GM19025 (cell line): Measurements from ENCODE around the gene LPIN2.
"Not testable (repeated sequence)": the region's sequence is repeated elsewhere in the genome, so short reads cannot be mapped to it uniquely, and the experiment has no call there.

Experiments
- ATAC-seq: cut with Tn5 transposase; IDR thresholded peaks from one replicate; pipeline ENCODE4 v1.9.1; 2021; ENCODE audit warnings: mild to moderate bottlenecking, low read depth, moderate library complexity; ENCODE audit not compliant: unreplicated experiment

Gene LPIN2, protein sequence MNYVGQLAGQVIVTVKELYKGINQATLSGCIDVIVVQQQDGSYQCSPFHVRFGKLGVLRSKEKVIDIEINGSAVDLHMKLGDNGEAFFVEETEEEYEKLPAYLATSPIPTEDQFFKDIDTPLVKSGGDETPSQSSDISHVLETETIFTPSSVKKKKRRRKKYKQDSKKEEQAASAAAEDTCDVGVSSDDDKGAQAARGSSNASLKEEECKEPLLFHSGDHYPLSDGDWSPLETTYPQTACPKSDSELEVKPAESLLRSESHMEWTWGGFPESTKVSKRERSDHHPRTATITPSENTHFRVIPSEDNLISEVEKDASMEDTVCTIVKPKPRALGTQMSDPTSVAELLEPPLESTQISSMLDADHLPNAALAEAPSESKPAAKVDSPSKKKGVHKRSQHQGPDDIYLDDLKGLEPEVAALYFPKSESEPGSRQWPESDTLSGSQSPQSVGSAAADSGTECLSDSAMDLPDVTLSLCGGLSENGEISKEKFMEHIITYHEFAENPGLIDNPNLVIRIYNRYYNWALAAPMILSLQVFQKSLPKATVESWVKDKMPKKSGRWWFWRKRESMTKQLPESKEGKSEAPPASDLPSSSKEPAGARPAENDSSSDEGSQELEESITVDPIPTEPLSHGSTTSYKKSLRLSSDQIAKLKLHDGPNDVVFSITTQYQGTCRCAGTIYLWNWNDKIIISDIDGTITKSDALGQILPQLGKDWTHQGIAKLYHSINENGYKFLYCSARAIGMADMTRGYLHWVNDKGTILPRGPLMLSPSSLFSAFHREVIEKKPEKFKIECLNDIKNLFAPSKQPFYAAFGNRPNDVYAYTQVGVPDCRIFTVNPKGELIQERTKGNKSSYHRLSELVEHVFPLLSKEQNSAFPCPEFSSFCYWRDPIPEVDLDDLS

DNA sequence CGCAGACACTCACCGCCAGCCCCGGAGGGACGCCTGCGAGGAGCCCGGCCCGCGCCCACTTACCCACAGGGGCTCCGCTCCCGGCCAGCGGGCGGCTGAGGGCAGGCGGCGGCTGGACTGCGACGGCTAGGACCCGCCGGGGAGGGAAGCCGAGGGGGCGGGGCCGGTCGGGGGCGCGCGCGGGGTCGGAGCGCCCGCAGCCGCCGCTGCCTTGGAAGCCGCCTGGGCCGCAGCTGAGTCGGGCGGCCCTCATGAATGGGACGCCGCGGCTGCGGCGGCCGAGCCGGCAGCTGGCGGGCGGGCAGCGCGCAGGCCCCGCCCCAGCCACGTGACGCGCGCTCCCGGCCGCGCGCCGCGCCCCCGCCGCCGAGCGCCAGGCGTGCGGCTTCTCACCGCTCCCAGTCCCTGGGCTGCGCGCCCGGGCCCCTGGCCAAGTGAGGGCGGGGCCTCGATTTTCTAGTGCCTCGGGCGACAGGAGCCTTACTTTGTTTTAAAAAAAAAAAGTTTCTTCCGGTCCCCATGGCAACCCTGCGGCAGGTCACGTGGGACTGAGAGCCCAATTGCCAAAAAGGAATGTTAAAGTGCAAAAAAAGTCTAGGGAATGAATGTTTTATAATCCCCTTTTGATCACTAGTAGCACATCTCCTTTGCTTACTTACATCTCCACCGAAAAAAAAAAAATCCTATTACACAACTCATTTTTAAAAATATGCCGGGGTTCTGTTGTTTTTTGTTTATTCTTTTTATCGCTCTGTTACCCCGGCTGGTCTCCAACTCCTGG, at the start of gene LPIN2:
Gene LPIN2 (minus strand): TSS at position 121 of the 781 bp plus-strand sequence. CDS start 52,304 bp downstream, outside the sequence.
- peak; percentile 85 for ATAC-seq

DNA sequence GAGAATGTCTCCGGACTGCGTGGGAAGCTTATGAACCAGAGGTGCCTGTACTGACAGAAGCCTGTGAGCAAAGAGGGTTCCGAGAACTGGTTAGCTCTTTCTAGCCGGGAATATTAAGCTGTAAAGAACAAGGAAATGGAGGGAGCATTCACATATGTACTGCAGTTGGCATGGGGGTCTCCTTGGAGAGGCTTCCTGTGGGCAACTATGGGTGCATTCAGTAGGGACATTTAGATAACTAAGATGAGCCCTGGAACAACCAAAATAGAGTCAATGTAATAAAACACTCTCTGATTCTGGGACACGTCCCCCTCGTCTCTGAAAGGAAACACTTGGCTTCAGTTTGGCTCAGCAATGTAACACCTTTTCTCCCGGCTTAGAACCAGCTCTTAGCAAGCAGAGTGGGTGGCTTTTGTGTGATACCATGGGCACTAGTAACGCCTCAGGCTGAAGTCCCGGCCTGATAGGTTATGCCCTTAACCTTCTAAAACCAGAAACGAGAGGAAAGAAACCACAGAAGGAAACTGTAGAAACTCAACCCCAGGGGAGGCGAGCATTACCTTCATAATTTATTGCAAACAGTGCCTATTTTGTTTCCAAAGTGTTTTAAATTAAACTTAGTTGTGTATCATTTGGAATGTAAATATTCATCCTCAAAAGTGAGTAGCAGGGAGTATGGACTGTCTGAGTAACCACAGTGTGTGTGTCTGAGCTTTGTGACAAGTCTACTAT, 48.8 kb upstream of the LPIN2 start:
- no peak for ATAC-seq

DNA sequence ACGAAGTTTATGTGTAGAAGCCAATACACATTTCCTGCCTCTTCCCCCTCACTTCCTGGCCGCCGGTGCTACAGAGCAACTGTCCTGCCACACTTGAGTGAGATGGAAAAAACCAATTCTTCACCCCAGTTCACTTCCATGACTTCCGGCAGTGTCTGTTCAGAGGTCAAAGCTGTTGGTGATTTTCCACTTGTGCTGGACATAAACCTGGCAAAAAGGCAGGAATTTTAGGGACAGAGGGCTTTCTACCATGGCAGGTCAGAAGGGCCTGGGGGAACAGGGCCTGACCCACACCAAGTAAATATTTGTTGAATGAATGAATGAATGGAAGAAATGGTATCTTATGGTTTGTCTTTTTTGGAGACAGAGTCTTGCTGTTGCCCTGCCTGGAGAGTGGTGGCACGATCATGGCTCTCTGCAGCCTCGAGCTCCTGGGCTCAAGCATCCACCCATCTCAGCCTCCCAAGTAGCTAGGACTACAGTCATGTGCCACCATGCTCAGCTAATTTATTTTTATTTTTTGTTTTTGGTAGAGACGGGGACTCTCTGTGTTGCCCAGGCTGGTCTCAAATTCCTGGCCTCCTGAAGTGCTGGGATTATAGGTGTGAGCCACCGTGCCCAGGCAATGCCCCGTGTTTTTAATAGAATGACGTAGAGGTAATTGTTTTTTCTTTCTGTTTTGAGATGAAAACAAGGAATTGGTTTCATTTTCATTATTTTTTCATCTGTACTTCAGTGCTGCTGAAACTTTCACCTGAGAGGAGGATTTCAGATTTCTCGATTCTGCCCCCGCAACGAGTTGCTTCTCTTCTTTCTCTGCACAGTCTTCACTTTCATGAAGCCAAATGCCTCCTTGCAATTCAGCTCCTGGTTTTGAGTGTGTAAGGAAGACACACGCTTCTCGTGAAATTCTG, 48.0 kb upstream of the LPIN2 start:
- no peak for ATAC-seq

DNA sequence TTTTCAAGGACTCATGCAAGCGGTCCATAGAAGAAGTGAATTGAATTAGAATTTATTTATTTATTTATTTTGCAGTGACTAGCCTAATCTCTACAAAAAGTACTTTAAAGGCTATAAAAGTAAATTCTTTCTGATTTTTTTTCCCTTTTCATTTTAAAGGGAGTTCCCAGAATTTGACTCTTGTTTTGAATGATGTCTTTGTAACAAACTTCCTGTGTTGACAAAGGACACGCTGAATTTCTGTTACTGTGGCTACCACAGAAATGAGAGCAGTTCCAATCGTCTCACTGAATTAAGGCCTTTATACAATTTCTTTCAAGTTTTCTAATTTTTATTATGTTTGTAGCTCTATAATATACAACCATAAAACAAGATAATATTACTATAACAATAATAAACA, 46.3 kb upstream of the LPIN2 start:
- ATAC-seq, result no peak

DNA sequence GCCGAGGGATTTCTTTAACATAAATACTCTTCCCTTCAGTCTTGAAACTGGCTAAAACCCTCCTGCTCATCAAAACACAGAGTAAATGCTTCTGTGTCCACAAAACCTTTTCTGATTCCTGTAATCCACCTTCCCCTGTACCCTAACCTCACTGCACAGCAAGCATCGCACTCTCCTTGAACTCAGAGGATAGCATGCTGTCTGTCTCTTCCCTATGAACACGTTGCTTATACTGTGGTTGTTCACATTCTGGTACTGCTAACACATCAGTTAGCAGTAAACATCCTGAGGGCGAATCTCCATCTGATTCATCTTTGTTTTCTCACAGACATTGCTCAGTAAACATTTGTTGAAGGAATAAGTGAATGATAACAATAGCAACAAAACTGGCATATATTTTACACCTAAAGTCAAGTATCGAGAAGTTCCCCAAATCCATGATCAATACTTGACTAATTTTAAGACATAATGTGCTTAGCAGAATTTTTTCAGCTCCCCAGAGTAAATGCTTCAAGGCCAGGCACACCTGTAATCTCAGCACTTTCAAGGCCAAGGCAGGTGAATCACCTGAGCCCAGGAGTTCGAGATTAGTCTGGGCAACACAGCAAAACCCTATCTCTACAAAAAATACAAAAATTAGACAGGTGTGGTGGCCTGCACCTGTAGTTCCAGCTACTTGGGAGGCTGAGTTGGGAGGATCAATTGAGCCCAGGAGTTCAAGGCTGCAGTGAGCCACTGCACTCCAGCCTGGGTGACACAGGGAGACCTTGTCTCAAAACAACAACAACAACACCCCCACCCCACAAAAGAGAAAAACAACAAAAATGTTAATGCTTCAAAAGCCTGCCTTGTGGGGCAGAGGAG, 45.6 kb upstream of the LPIN2 start:
- ATAC-seq, result no peak

DNA sequence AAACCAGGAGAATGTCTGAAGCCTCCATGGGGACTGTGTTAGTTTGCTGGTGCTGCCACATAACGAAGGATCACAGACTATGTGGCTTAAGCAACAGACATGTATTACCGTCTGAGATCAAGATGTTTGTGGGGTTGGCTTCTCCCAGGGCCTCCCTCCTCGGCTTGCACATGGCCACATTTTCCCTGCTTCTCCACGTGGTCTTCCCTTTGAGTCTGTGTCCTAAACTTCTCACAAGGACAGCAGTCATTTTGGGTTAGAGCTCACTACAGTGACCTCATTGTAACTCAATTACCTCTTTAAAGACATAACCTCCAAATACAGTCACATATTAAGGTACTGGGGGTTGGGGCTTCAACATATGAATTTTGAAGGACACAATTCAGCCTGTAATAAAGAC, 44.6 kb upstream of the LPIN2 start:
- ATAC-seq, result no peak

DNA sequence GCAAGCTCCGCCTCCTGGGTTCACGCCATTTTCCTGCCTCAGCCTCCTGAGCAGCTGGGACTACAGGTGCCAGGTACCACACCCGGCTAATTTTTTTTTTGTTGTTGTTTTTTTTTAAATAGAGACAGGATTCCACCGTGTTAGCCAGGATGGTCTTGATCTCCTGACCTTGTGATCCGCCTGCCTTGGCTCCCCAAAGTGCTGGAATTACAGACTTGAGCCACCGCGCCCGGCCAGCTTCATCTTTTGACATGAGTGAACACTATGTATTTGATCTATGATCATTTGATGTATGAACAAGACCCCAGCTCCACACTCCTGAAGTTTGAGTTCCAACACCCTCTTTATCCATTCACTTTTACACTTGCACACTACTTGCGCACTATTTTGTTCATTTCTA, 43.4 kb upstream of the LPIN2 start:
- no peak for ATAC-seq

DNA sequence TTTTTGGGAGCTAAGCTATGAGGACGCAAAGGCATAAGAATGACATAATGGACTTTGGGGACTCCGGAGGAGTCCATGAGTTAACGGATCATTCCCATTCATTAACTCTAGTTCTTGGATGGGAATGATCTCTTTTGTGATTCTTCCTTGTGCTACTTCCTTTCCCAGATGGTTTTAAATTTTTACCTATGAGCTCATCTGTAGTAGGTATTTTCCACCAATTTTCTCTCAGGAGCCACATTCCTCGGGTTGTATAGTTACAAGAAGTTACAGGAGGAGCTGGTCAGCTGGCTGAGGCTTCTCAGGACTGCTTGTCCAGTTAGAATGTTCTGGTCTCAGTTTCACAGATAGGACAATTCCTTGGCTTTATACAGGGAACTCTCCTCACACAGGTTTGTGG, 42.9 kb upstream of the LPIN2 start:
- no peak for ATAC-seq

DNA sequence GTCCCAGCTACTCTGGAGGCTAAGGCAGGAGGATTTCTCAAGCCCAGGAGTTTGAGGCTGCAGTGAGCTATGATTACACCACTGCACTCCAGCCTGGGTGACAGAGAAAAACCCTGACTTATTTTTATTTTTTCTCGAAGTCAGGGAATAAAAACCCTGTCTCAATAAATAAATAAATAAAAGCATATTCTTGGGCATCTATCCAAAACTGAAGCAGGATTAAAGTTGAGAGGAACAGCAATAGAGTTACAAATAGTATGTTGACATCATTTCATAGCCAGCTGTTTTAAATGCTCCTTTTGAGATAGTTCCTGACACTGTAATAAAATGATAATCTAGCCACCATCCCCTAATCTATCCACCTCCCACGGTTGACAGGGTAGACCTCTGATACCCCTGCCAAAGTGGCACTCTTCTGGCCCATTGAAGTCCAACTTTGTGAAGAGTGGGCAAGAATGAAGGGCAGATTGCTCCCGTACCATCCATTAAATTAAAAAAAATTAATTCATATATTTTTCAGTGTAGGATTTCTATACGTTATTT, 42.3 kb upstream of the LPIN2 start:
- ATAC-seq, result no peak

DNA sequence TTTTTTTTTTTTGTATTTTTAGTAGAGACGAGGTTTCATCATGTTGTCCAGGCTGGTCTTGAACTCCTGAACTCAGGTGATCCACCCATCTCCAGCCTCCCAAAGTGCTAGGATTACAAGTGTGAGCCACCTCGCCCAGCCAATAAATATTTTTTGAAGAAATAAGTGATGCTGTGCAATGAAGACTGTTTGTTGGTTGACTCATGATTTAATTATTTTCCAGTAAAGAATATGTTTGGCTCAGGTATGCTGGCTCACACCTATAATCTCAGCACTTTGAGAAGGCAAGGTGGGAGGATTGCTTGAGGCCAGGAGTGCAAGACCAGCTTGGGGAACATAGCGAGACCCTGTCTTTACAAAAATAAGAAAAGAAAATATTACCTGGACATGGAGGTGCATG, 41.8 kb upstream of the LPIN2 start:
- ATAC-seq, result no peak

DNA sequence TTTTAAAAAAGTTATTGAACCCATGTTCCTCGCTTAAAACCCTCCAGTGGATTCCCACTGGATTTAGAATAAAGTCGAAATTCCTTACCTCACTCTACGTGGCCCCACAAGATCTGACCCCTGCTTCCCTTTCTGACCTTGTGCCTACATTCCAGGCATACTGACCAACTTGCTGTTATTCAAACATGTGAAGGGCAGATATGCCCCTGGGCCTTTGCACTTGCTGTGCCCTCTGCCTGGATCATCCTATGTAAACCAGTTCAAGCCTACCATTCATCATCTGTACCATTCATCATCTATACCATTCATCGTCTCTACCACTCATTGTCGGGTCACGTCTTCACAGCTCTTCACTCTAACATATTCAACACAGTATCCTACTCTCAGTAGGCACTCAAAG, 41.3 kb upstream of the LPIN2 start:
- no peak for ATAC-seq

DNA sequence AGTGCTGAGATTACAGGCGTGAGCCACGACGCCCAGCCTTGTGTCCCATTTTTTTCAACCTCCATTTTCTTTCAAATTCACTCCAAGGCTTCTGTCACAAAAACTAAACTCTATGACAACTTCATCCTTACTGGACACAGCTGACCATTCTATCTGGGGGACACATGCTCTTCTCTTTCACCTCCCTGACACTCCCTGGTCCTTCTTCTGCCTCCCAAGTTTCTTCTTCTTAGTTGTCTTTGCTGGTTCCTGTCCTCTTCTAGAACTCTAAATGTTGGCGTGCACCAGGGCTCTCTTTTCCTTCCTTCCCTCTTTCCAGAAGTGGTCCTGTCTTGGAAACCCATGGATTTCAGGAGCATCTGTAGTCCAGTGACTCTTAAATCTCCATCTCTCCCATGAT, 40.1 kb upstream of the LPIN2 start:
- no peak for ATAC-seq

DNA sequence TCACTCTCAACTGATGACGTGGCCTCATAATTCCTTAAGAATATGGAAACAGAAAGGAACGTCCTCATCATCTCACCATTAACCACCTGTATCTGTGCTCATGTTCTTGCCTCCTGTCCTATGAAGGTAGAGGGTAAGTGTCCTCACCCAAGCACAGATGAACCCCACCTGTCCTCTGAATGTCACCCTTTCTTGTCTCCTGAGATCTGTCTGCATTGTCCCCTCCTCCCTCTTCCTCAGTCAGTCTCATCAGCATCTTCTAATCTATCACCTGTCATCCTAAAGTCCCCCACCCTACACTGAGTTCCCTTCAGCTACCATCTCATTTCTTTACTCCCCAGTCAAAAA, 39.4 kb upstream of the LPIN2 start:
- ATAC-seq, result no peak

DNA sequence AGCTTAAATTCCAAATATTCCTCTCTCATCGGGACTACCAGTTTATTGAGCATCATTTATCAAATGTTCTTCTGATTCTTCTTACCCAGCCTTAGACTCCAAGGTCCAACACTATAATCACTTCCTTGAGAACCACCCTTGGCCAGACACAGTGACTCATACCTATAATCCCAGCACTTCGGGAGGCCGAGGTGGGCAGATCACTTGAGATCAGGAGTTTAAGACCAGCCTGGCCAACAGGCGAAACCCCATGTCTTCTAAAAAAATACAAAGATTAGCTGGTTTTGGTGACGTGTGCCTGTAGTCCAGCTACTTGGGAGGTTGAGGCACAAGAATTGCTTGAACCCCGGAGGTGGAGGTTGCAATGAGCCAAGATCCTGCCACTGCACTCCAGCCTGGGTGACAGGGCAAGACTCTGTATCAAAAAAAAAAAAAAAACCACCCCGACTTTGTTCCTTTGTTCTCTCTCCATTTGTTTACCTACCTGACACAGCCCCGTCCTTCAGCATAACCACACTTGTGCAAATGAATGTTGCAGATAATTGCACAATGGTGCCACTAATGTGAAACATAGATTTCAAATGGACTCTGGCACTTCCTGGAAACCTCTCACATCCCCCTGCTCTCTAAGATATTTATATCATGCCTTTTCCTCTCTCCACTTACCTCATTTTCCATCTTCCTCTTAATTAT, 38.9 kb upstream of the LPIN2 start:
- ATAC-seq, result no peak

DNA sequence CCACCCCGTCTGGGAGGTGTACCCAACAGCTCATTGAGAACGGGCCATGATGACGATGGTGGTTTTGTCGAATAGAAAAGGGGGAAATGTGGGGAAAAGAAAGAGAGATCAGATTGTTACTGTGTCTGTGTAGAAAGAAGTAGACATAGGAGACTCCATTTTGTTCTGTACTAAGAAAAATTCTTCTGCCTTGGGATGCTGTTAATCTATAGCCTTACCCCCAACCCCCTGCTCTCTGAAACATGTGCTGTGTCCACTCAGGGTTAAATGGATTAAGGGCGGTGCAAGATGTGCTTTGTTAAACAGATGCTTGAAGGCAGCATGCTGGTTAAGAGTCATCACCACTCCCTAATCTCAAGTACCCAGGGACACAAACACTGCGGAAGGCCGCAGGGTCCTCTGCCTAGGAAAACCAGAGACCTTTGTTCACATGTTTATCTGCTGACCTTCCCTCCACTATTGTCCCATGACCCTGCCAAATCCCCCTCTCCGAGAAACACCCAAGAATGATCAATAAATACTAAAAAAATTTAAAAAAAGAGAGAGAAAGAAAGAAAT, 37.0 kb upstream of the LPIN2 start:
- ATAC-seq, result not testable (repeated sequence)

DNA sequence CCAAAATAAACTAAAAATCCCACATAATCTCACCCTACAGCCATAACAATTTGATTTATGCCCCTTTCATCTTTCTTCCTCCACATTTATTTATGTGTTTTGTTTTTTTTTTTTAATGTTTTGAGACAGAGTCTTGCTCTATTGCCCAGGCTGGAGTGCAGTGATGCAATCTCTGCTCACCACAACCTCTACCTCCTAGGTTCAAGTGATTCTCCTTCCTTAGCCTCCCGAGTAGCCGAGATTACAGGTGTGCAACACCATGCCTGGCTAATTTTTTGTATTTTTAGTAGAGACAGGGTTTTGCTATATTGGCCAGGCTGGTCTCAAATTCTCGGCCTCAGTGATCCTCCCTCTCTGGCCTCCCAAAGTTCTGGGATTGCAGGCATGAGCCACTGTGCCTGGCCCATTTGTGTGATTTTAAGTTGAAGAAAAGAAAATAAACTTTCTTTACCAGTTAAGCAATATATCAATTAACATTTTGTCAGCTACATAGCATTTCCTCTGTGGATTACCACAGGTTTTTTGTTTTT, 35.9 kb upstream of the LPIN2 start:
- no peak for ATAC-seq

DNA sequence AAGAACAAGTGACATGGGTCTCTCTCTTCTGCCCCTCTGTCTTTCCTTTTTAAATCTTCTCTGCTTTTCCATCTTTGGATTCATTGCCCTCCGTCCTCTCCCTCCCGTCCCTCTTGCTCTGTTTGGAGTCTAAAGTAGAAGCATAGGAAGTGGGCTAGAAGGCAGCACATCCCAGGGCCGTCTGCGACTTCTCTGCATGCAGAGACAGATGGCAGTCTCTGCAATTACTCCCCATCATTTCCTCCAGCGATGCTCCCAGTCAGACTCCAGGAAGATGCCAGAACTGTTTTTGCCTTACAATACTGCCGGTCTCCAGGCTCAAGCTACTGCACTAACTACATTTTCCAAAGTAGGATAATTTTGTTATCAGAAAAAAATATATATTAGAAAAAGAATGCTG, 35.2 kb upstream of the LPIN2 start:
- ATAC-seq, result no peak
